CD14-positive monocyte (primary cell): ENCODE data around the gene TAF1C. TPM values are rescaled to one million over a fixed set of nuclear protein-coding genes. Genes with fewer than 3 reads are reported as not detected.

ENCODE experiments used
- DNase-seq, 3 donors: peaks; one replicate each; pipeline ENCODE4 v3.0.0-alpha.2; 2011 to 2022
- H2AFZ ChIP-seq: 2 replicates; pipeline ENCODE4 v1.6.0; 2012; ENCODE audit warnings: mild to moderate bottlenecking, low read depth, low read length, inconsistent platforms; ENCODE audit not compliant: insufficient read depth, poor library complexity, severe bottlenecking
- H3K27ac ChIP-seq, 2 donors: 1 replicate in 1 of 2; 2 replicates in 1 of 2; pipeline ENCODE4 v1.5.1; 2012 to 2013; ENCODE audit warnings: low read length in 2 of 2, control low read depth in 1 of 2, inconsistent platforms in 1 of 2, low read depth in 1 of 2, mild to moderate bottlenecking in 1 of 2
- H3K27me3 ChIP-seq, 2 donors: one replicate each; pipeline versions ENCODE4 v1.6.0 to v1.6.1; 2011 to 2013; ENCODE audit warnings: low read length in 2 of 2; ENCODE audit not compliant: control insufficient read depth in 2 of 2, insufficient read depth in 2 of 2
- H3K36me3 ChIP-seq, 2 donors: replicated peaks in 1 of 2; 1 replicate in 1 of 2; 2 replicates in 1 of 2; pipeline versions ENCODE4 v1.5.1 to v1.6.1; 2012 to 2013; ENCODE audit warnings: low read length in 2 of 2, control low read depth in 1 of 2, inconsistent platforms in 1 of 2, mild to moderate bottlenecking in 1 of 2; ENCODE audit not compliant: insufficient read depth in 2 of 2, control insufficient read depth in 1 of 2
- H3K4me1 ChIP-seq, 2 donors: 1 replicate in 1 of 2; 2 replicates in 1 of 2; pipeline versions ENCODE4 v1.5.1 to v1.6.1; 2012 to 2013; ENCODE audit warnings: low read length in 2 of 2, control low read depth in 1 of 2, inconsistent platforms in 1 of 2, mild to moderate bottlenecking in 1 of 2, moderate library complexity in 1 of 2; ENCODE audit not compliant: insufficient read depth in 2 of 2, control insufficient read depth in 1 of 2
- H3K4me2 ChIP-seq: replicated peaks from 2 replicates; pipeline ENCODE3; 2012; ENCODE audit warnings: low read length, moderate library complexity, mild to moderate bottlenecking; ENCODE audit not compliant: poor library complexity, severe bottlenecking; ENCODE audit errors: extremely low read depth
- H3K4me3 ChIP-seq, 3 experiments: fragments of 200-600 bp in 1 of 3; sonication (generic) in 1 of 3; replicated peaks in 1 of 3; 1 replicate in 2 of 3; 2 replicates in 1 of 3; pipeline ENCODE4 v1.5.1; 2011 to 2013; ENCODE audit warnings: low read length in 3 of 3, mild to moderate bottlenecking in 3 of 3, control low read depth in 2 of 3, low read depth in 2 of 3, inconsistent platforms in 1 of 3, moderate library complexity in 1 of 3
- H3K79me2 ChIP-seq: 2 replicates; pipeline ENCODE4 v1.6.0; 2012; ENCODE audit warnings: mild to moderate bottlenecking, control low read depth, inconsistent platforms, low read length, moderate library complexity; ENCODE audit not compliant: insufficient read depth
- H3K9ac ChIP-seq: 2 replicates; pipeline ENCODE4 v1.6.0; 2017; ENCODE audit warnings: low read length, mild to moderate bottlenecking; ENCODE audit not compliant: insufficient read depth, poor library complexity, severe bottlenecking
- H3K9me3 ChIP-seq, 2 donors: replicated peaks in 1 of 2; 1 replicate in 1 of 2; 2 replicates in 1 of 2; pipeline versions ENCODE4 v1.5.1 to v1.6.1; 2012 to 2013; ENCODE audit warnings: low read length in 2 of 2, control low read depth in 1 of 2; ENCODE audit not compliant: control insufficient read depth in 1 of 2, insufficient read depth in 1 of 2
- H4K20me1 ChIP-seq: 2 replicates; pipeline ENCODE4 v1.6.0; 2012; ENCODE audit warnings: mild to moderate bottlenecking, low read length, control low read depth, moderate library complexity; ENCODE audit not compliant: insufficient read depth
- H3K27ac Mint-ChIP-seq, 7 donors: one replicate each; pipeline ENCODE4 v1.8.0; 2020; ENCODE audit warnings: mild to moderate bottlenecking in 7 of 7, mixed read lengths in 7 of 7, moderate library complexity in 6 of 7, inconsistent platforms in 2 of 7
- H3K27me3 Mint-ChIP-seq, 3 donors: one replicate each; pipeline ENCODE4 v1.8.0; 2021 to 2022; ENCODE audit warnings: low read depth in 3 of 3, mild to moderate bottlenecking in 3 of 3, mixed read lengths in 3 of 3, moderate library complexity in 3 of 3, inconsistent platforms in 1 of 3
- H3K36me3 Mint-ChIP-seq, 2 donors: one replicate each; pipeline ENCODE4 v1.8.0; 2020; ENCODE audit warnings: mixed read lengths in 2 of 2, inconsistent platforms in 1 of 2, mild to moderate bottlenecking in 1 of 2
- H3K4me1 Mint-ChIP-seq: one replicate; pipeline ENCODE4 v1.8.0; 2020; ENCODE audit warnings: mild to moderate bottlenecking, mixed read lengths
- H3K4me3 Mint-ChIP-seq, 2 donors: one replicate each; pipeline ENCODE4 v1.8.0; 2020; ENCODE audit warnings: mild to moderate bottlenecking in 2 of 2, mixed read lengths in 2 of 2, moderate library complexity in 1 of 2
- H3K9me3 Mint-ChIP-seq, 7 donors: one replicate each; pipeline ENCODE4 v1.8.0; 2020 to 2022; ENCODE audit warnings: mixed read lengths in 7 of 7, mild to moderate bottlenecking in 6 of 7, moderate library complexity in 6 of 7, inconsistent platforms in 2 of 7
- WGBS: methylation state at CpG from one replicate; pipeline ENCODE4 v1.1.5; 2013; ENCODE audit warnings: missing lambda C conversion rate; ENCODE audit not compliant: insufficient coverage; 5-methylcytosine and 5-hydroxymethylcytosine counted together
- intact Hi-C, 2 donors: fragments of 100-400 bp; cut with micrococcal nuclease; formaldehyde crosslinking; loops; one replicate each; pipeline versions ENCODE4 v1.15.0 to v1.15.1; 2023
- polyA plus RNA-seq, 3 donors: library from polyadenylated mRNA; depleted of rRNA in 1 of 3; unstranded in 2 of 3; stranded (reverse) in 1 of 3; fragments of 300-500 nt in 2 of 3; fragments of >200 nt in 1 of 3; fragmentation: Illumina TruSeq in 2 of 3; gene quantifications; 1 replicate in 2 of 3; 2 replicates in 1 of 3; pipeline ENCODE4 v1.2.3, GENCODE V29; 2012 to 2021
- TF ChIP-seq, protein P1 (sequence below): fragments of 200-600 bp; IDR thresholded peaks from one replicate; pipeline ENCODE4 v1.8.0; 2022; ENCODE audit warnings: antibody characterized with exemption, mild to moderate bottlenecking

TAF1C gene
- polyA plus RNA-seq, 3 donors = 4.0 to 126 (median 4.5) TPM

DNA sequence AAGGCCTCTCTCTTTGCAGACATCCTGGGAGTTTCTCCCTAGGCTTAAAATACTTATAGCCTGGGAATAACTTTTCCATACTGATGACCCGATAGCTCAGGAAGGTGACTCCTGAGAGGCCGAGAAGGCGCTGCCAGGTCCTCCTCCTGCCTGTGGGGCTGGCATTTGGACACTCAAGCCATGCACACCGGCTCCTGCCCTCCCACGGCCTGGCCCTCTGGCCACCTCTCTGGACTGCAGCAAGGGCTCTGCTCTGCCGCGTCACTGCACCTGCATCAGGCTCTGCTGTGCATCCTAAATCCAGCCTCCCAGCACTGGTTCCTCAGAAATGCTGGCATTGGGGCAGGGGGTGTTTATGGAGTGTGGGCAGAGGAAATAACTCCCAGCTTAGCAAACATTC, 38.7 kb upstream of the TAF1C start:
- 97% methylated on average over 5 of the region's 7 CpGs for whole genome bisulfite sequencing
- intact Hi-C loops = no loop called here

DNA sequence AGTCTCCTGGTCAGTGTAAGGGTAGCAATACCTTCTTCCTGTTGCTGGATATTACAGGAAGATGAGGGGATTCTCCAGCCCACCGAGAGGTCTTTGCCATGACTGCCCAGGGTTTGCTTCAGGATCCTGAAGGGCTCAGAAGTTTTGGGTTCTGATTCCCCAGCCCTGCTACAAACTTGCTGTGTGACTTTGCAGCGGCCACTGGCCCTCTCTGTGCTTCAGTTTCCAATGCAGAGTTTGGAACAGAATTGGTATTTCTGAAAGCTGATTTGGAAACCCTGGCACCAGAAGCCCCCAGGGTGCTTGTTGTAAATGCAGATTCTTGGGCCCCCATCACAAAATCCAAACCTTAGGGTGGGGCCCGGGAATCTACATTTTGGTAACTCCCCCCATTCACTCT, 38.3 kb upstream of the TAF1C start:
- Mint-ChIP-seq H3K4me3 (no peak overlapping the region), H3K9me3 (no peaks in the 10 kb centered on the region), H3K27me3 (peaks cover 4 to 15% (median 5%) of the 10 kb centered on the region in 3 donors), H3K4me1 (no peaks in the 10 kb centered on the region), H3K36me3 (no peaks in the 10 kb centered on the region), H3K27ac (no peak overlapping the region)
- H3K9ac ChIP-seq = no peak overlapping the region
- no peaks in the 10 kb centered on the region for H3K79me2 ChIP-seq
- DNase-seq = no peak
- TF ChIP-seq, protein P1, sequence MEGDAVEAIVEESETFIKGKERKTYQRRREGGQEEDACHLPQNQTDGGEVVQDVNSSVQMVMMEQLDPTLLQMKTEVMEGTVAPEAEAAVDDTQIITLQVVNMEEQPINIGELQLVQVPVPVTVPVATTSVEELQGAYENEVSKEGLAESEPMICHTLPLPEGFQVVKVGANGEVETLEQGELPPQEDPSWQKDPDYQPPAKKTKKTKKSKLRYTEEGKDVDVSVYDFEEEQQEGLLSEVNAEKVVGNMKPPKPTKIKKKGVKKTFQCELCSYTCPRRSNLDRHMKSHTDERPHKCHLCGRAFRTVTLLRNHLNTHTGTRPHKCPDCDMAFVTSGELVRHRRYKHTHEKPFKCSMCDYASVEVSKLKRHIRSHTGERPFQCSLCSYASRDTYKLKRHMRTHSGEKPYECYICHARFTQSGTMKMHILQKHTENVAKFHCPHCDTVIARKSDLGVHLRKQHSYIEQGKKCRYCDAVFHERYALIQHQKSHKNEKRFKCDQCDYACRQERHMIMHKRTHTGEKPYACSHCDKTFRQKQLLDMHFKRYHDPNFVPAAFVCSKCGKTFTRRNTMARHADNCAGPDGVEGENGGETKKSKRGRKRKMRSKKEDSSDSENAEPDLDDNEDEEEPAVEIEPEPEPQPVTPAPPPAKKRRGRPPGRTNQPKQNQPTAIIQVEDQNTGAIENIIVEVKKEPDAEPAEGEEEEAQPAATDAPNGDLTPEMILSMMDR = no peak
- H3K4me2 ChIP-seq = no peak overlapping the region
- intact Hi-C loops = no loop called here
- no peak overlapping the region for H3K27ac ChIP-seq
- no peaks in the 10 kb centered on the region for H3K36me3 ChIP-seq
- no peak overlapping the region for H2AFZ ChIP-seq
- H3K4me3 ChIP-seq = no peak overlapping the region
- 86% methylated on average over 1 of the region's 3 CpGs for WGBS
- no peaks in the 10 kb centered on the region for H3K4me1 ChIP-seq
- H4K20me1 ChIP-seq = no peaks in the 10 kb centered on the region
- H3K27me3 ChIP-seq = peaks cover 0 to 3% of the 10 kb centered on the region in 2 donors
- H3K9me3 ChIP-seq = no peaks in the 10 kb centered on the region

More for the DNA sequence above, 38.7 kb upstream of the TAF1C start:
- no peak overlapping the region for H2AFZ ChIP-seq
- no peaks in the 10 kb centered on the region for H3K36me3 ChIP-seq
- H3K79me2 ChIP-seq = no peaks in the 10 kb centered on the region
- TF ChIP-seq, protein P1 = no peak
- no peak overlapping the region for H3K4me3 ChIP-seq
- H3K27me3 Mint-ChIP-seq = peaks cover 4 to 15% (median 9%) of the 10 kb centered on the region in 3 donors
- H3K9ac ChIP-seq = no peak overlapping the region
- H3K9me3 ChIP-seq = no peaks in the 10 kb centered on the region
- no peak overlapping the region for H3K27ac ChIP-seq
- no peak overlapping the region for H3K4me3 Mint-ChIP-seq
- H3K4me2 ChIP-seq = no peak overlapping the region
- no peaks in the 10 kb centered on the region for H3K9me3 Mint-ChIP-seq
- no peak for DNase-seq
- no peaks in the 10 kb centered on the region for H3K4me1 ChIP-seq
- no peak overlapping the region for H3K27ac Mint-ChIP-seq
- H4K20me1 ChIP-seq = no peaks in the 10 kb centered on the region
- peaks cover 0 to 3% of the 10 kb centered on the region in 2 donors for H3K27me3 ChIP-seq
- H3K4me1 Mint-ChIP-seq = no peaks in the 10 kb centered on the region
- H3K36me3 Mint-ChIP-seq = no peaks in the 10 kb centered on the region
